GM08714 (cell line): ENCODE data around the gene EFNA4.
A peak's percentile ranks its signal among the peaks of the same experiment; 100 is the strongest.

Experiments
- H3K4me3 ChIP-seq: fragments of 200-500 bp; sonication (Bioruptor generic); 2 replicates; pipeline ENCODE4 v1.5.1; 2014; ENCODE audit warnings: mild to moderate bottlenecking, low read length, inconsistent platforms
- ZNF274 ChIP-seq: IDR thresholded peaks from 2 replicates; pipeline ENCODE4 v1.6.1; 2012; ENCODE audit warnings: mild to moderate bottlenecking, low read depth, low read length

The EFNA4 gene

DNA sequence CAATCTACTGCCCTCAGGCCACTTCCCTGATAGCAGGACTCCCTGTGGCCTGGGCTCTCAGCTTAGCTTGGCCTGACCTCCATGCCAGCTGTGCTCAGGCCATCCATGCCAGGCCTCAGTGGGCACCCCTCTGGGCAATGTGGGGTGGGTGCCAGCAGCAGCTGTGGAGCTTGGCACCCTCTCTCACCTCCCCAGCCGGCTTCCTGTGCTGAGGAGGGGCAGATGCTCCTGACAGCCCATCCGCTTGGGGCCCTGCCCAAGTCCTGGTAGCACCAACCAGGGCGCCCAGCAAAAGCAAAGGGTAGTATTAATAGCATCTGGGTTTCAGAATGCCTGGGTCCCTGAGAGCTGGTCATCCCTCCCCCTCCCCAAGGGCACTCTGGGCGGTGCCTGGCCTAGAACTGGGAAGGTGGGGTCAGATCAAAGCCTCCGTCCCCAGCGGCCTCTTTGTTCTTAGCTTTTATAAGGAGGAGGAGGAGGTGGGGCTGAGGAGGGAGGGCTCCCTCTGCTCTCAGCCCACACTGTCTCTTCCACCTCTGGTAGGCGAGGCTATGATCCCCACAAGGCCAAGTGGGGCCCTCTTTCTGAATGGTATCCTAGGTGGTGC is 6.1 kb downstream of the EFNA4 start:
- TF ChIP-seq ZNF274, result no peak
- no peak overlapping the region for H3K4me3 ChIP-seq

DNA sequence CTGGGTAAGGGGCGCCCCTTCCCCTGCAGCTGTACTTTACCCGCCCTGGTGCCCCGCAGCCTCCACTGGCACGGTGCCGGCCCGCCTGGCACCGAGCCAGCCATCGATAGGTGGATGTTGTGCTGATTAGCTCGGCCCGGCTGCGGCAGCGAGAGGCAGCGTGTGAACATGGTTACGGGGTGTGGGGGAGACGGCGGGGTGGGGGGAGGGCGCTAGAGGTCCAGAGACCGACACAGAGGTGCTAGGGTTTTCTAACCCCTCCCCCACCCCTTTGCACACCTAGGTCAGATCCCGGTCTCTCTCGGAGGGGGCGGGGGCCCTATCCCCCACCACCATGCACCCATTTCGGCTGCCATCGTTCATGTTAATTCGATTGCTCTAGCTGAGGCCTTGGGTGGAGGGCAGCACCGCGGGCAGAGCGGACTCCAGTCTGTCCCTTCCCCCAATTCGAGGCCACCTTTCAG is 6.7 kb downstream of the EFNA4 start:
- no peak overlapping the region; the same call in 1 of the 2 replicates for H3K4me3 ChIP-seq
- no peak for TF ChIP-seq ZNF274

DNA sequence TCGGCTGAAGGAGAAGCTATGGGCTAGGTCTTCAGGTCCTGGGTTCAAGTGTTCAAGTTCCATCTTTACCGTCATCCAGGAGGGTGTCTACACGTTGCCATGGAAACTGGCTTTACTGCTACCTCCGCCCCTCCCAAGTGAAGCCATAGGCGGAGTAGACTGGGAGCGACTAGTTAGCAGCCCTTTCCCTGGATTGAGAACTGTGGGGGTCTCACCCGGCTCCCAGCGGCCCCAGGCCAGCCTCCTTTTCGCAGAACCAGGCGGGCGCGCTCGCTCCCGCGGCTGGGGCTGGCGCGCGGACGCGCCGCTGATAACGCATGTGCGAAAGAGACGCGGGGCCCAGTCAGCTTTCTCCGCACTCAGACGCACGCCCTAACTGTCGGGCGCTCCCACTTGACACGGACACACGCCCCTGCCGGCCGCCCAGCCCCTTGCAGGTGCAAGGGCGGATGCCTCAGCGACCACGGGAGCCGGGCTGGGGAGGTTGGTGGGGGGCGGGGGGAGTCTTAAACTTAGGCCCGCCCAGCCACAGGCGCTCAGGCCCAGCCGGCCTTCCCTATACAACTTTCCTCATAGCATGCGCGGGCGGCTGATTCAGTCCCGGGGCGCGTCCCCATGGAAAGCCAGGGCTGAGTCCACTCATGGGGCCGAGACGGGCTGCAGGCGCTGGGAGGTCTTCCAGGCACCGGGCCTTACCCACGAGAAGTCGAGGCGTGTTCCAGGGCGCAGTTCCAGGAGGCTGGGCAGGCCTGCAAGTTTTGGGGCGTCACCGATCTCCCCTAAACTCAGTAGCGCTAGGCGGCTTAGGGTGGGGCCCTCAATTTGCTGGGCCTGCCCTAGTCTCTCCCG is 7.4 kb downstream of the EFNA4 start:
- peak overlapping the region; percentile 10; the same call in 1 of the 2 replicates for H3K4me3 ChIP-seq
- no peak for TF ChIP-seq ZNF274

DNA sequence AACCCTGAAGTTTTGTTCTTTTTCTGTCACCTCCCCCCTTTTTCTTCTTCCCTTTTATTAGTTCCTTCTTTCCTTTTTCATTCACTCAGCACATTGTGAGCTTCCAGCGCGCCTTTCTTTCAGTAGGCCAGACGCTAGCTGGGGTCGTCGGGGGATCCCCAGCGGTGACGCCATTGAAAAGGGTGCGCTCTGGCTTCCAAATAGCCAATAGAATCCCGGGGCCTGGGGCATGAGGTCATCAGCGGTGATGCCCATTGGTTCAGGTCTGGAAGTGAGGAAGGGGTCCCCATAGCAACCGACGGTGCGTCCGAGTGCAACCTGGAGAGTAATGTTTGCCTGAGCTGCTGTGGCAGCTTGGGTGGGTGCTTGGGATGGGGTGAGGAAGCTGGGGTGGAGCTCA is 8.2 kb downstream of the EFNA4 start:
- H3K4me3 ChIP-seq, result no peak overlapping the region
- no peak for TF ChIP-seq ZNF274

DNA sequence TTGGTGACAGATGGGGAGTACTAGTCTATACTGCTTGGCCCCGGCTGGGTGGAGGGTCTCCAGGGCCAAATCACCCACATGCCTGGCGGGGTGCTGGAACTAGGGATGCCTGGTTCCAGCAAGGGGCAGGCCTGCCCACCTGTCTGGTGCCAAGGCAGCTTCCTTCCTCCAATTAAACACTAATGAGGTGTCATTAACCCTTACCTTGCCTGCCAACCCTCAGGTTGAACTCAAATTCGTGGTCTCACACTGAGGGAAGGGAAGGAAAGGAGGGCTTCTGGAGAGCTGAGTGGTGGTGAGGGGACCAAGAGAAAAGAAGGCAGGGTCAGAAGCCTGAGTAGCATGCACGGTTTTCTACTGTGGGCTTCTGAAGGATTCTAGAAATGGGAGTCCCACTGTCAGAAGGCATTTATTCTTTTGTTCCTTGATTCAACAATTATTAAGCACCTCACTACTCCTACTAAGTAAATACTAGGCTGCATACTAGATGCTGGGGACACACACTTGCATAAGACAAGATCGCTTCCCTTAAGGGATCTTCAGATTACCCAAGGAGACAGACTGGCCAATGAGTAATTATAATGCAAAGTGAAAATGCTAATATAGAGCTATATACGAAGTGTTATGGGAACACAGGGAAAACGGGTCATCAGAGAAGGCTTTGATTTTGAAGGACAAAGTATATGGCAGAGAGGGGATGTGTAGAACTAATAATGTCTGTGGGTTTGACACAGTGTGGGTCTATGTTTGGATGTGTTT is 9.2 kb downstream of the EFNA4 start:
- TF ChIP-seq ZNF274, result no peak
- H3K4me3 ChIP-seq, result no peak overlapping the region

DNA sequence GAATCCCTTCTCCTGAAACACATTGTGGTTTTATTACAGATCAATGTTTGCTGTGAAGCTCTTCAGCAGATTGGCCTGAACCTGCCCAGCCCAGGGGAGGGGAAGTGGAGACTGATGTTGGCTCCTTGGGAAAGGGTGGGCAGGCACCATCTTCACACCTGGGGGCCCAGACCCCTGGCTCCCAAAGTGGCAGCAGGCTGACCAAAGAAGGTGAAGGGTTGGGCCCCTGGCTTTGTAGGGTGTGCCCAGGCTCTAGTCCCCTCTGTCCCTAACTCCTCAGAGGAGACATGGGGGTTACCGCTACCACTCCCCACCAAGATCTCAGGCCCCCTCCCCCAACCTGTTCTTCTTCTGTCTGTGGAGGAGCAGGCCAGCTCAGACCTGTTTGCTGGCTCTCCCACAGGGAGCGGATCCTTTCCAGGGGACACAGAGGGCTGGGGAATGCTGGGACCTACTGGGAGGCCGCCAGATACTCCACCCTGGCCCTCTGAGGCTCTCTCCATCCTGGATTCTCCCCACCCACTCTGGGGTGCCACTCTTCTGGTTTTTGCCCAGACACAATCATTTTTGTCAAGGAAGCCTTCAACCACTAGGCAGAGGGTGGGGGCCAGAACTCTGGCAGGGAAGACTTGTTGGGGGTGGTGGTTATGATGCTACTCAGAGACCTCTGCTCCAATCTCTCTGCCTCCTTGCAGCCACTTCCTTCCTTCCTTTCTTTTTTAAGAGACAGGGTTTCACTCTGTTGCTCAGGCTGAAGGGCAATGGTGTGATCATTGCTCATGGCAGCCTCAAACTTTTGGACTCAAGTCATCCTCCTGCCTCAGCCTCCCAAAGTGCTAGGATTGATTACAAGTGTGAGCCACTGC is 10.1 kb downstream of the EFNA4 start:
- H3K4me3 ChIP-seq, result no peak overlapping the region
- no peak for TF ChIP-seq ZNF274

DNA sequence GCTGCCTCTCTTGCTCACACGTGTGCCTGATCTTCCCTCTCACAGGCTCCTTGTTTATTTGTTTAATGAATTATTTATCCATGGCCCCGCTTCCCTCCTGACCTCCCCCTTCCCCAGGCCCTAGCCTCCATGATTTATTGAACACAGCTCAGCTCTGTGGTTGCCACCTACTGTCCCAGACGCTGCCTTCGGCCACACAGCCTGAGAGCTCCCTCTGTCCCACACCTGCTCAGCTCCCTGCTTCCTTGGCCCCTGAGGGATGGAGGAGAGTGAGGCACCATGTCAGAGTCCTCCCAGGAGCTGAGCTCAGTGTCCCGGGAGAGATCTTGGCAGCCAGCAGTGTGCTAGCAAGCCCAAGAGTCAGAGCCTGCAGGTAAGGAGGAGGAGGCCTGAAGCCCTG is 12.0 kb downstream of the EFNA4 start:
- no peak for TF ChIP-seq ZNF274

DNA sequence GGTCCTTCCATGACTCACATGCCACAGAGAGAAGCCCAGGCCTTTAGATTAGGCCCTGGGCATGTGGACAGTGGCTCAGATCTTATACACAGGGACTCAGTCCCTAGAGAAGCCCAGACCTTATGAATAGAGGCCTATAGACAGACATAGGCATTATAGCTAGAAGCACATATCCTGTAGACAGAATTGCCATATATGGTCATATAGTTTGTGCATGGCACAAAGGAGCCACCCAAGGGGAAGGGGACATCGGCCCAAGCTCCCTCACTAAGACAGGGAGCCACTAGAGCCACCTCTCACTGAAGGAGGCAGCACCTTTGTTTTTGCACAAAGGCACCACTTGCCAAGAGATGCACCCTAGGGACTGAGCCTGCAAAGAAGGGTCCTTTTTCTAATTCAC is 12.8 kb downstream of the EFNA4 start:
- TF ChIP-seq ZNF274, result no peak
- H3K4me3 ChIP-seq, result no peak overlapping the region

More for the DNA sequence above, 12.0 kb downstream of the EFNA4 start:
- H3K4me3 ChIP-seq, result no peak overlapping the region

DNA sequence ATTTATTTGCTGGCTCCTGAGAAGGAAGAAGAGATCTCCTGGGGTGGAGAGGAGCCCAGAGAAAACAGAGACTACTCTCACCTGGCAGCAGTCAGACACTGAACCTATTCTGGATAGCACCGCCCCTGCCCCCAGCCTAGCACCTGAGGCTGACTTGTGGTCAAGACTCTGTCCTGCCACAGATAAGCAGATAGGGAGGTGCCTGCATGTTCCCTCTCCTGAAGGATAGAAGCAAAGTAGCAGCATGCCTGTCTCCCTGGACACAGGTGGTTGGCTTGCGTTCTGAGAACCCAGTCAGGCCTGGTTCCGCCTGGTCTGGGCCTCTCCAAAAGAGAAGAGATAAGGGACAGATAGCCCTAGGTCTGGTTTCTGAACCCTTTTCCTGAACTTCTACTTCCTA is 13.8 kb downstream of the EFNA4 start:
- H3K4me3 ChIP-seq, result no peak overlapping the region
- TF ChIP-seq ZNF274, result no peak

DNA sequence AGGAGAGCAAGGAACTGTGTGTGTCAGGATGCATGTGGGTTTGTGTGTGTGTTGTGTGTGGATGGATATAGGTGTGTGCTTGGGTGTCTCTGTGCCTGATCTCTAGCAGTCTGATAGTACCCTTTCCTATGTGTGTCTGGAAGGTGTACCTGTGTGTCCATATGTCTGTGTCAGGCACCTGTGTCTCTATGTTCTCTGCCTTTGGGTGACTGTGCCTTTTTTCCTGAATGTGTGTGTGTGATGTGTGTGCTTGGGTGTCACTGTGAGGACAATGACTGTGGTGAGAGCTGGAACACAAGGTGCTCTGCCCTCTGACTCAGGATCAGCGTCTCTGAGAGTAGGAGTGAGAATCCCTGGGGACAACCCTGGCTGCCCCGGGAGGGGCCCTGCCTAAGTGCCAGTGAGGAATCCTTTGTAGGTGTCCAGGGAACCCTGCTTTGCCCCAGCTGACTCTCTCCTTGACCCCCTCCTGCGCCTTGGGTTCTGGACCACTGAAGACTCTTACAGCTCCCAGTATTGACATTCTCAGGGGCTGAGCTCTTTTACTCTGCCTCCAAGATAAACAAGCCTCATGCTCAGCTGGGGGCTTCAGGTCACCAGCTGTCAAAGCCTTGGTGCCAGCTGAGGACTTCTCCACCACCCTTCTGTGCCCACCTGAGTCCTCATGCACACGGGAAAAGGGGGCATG is 14.4 kb downstream of the EFNA4 start:
- no peak for TF ChIP-seq ZNF274
- H3K4me3 ChIP-seq, result no peak overlapping the region

DNA sequence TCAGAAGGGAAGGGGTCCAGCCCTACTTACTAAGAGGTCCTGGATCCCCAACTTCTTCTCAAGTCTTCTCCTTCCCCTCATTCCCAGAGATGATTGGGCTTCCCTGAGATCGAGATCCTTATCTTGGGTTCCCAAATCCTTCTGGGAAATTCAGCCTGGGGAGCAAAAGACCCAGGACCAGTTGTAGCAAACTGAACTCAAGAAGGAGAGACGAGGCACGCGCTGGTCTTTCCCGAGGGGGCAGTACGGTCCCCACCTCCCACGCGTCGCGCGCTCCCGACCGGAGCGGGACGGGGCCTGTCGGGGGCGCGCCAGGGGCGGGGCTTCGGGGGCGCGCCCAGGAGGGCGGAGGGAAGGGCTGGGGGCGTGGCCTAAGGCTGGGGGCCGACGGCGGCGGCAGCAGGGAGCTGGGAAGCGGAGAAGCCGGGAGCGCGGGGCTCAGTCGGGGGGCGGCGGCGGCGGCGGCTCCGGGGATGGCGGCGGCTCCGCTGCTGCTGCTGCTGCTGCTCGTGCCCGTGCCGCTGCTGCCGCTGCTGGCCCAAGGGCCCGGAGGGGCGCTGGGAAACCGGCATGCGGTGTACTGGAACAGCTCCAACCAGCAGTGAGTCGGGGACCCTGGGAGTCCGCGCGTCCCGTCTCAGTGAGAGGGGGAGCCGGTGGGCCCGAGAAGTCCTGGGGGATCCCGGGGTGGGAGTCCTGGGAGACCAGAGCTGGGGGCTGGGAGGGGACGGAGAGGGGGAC is 15.1 kb downstream of the EFNA4 start, which contains the start of gene EFNA3:
TSS of gene EFNA3 (plus strand) at position 369 of the 741 bp plus-strand sequence. CDS start at position 474, 105 bp downstream.
- no peak for TF ChIP-seq ZNF274
- H3K4me3 ChIP-seq, result peak within 1 kb of the TSS; percentile 4; the same call in 1 of the 2 replicates

DNA sequence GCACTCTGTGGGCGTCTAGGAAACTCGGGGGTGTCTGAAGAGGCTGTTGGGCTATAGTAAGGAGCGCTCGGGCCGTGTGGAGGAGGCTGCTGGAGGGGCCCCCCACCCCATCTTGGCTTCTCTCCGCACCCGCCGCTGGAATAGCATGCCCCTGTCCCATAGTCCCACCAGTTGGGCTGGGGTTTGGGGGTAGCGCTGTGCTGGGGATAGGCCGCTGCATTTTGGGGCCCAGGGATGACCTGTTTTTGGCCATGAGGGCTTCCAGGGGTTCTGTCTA is 15.6 kb downstream of the EFNA4 start:
- peak overlapping the region; percentile 4; the same call in 1 of the 2 replicates for H3K4me3 ChIP-seq
- TF ChIP-seq ZNF274, result no peak
